ENCODE data around the gene POP4. TPM values are rescaled to one million over a fixed set of nuclear protein-coding genes. Genes with fewer than 3 reads are reported as not detected.
"Not testable (repeated sequence)": the region's sequence is repeated elsewhere in the genome, so short reads cannot be mapped to it uniquely, and the experiment has no call there.

Gene POP4, protein sequence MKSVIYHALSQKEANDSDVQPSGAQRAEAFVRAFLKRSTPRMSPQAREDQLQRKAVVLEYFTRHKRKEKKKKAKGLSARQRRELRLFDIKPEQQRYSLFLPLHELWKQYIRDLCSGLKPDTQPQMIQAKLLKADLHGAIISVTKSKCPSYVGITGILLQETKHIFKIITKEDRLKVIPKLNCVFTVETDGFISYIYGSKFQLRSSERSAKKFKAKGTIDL
- total RNA-seq: 100 to 1,000 TPM; 102 to 103 TPM

DNA sequence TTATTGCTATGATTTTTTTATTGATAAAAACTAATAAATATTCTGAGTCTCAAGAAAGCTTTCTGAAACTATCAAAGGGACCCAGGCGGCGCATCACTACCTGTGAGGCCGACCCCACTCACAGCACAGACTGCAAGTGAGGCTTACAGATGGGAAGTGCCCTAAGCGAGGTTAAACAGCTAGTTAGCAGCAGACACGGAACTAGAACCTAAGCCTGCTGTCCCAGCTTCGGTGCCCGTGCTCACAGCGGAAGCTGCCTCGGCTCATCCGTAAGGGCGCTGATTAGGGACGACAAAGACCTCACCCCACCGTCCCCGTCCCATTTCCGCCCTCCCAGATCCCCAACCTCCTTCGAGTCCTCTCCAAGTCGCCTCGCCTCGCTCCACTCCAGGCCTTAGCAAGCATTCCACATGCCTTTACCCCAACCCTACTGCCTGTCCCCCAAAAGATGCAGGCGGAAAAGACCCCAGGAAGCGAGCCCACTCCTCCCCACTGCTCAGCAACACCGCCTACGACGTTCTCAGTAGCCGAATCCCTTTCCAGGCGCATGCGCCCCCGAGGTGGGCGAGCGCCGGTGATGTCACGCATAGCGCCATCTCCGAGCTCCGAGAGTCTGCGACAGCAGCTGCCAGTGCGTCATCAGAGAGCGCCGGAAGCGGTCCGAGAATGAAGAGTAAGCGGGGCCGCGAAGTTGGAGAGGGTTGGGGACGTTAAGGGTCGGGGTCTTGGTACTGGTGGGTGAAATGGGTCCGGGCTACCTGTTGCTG lies at the start of gene POP4:
Gene POP4, plus strand, starts transcription at position 631 of the 767 bp plus-strand sequence. Its CDS starts 36 bp downstream, at position 667.
- Mint-ChIP-seq H3K9me3 (no peaks in the 10 kb centered on the region), H3K27ac (peak within 1 kb of the TSS; percentile 100), H3K4me3 (peak within 1 kb of the TSS; percentile 95), H3K27me3 (no peaks in the 10 kb centered on the region), H3K4me1 (ENCODE audit: low read depth) (peaks cover 19% of the 10 kb centered on the region), H3K36me3 (peaks cover 12% of the 10 kb centered on the region)
- ChIA-PET CTCF (interaction anchor here (1.0 to 7.3 kb wide), 14 partner anchors 15 to 125 kb away, joined by 3 to 192 read pairs (median 8); partner anchors contain the start of genes C19orf12 and PLEKHF1), POLR2A (interaction anchor here (0.6 to 5.2 kb wide), 25 partner anchors 9 to 340 kb away, joined by 3 to 46 read pairs (median 4); partner anchors contain the start of genes C19orf12, PLEKHF1 and URI1)
- peak; percentile 99 for DNase-seq
- intact Hi-C loops (cut with micrococcal nuclease): loop anchor here (1.0 to 5.0 kb wide), 6 partner anchors 30 to 393 kb away; partner anchors contain the start of genes UQCRFS1 and URI1

DNA sequence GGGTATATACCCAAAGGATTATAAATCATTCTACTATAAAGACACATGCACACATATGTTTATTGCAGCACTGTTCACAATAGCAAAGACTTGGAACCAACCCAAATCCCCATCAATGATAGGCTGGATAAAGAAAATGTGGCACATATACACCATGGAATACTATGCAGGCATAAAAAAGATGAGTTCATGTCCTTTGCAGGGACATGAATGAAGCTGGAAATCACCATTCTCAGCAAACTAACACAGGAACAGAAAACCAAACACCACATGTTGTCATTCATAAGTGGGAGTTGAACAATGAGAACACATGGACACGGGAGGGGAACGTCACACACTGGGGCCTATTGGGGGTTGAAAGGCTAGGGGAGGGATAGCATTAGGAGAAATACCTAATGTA lies 47.0 kb upstream of the POP4 start:
- H3K27ac Mint-ChIP-seq; intact Hi-C loops (cut with micrococcal nuclease); CTCF ChIA-PET; H3K4me3 Mint-ChIP-seq; DNase-seq; H3K4me1 Mint-ChIP-seq (ENCODE audit: low read depth); POLR2A ChIA-PET; H3K36me3 Mint-ChIP-seq: not testable (repeated sequence)
- H3K27me3 Mint-ChIP-seq: peaks cover 29% of the 10 kb centered on the region
- peaks cover 39% of the 10 kb centered on the region for H3K9me3 Mint-ChIP-seq

DNA sequence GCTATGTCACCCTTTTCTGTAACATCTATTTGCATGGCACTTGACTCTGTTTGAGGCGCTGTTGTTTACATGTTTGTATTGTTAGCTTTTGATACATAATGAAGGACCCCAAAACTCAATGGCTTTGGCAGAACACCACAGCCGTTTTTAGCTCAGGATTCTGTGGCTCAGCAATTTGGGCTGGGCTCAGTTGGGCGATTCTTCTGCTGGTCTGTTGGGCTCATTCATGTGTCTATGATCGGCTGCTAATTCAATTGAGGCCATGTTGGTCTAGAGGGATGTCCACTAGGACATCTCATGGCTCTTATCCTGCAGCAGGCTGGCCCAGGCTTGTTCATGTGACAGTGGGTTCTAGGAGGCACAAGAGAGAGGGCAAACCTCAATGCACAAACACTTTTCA lies 46.3 kb upstream of the POP4 start:
- ChIA-PET CTCF (no interaction called here), POLR2A (no interaction called here)
- H3K4me3 Mint-ChIP-seq: no peak overlapping the region

DNA sequence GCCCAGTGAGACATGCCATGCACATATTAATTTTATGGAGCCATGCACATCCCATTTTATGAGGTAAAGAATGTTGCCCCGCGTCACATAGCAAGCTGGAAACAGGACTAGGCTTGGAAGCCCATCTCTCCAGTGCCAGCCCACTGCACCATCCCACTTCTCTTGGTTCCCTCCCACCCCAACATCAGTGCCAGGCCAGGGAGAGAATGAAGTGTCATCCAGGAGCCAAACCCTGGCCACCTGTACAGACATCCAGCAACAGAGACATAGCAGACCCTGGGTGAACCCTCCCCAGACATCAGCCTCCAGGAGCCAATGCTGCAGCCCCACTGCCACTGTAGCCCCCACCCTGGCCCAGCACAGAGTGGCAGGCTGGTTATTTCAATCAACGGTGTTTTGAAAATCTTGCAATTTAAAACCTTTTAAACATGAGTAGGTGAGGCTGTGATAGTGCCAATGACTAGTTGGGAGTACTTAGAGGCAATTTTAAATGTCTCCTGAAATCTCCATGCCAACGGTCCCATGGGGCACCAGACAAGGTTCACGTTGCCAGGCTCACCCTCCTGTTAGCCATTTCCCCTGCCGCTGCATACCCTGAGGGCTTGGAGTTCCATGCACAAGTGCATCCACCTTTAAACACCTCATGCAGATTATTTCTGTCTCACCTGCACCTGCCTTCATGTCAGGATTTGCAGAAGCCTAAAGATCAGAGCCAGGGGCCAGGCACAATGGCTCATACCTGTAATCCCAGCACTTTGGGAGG lies 45.6 kb upstream of the POP4 start:
- peaks cover 2% of the 10 kb centered on the region for H3K36me3 Mint-ChIP-seq

More for the DNA sequence above, 46.3 kb upstream of the POP4 start:
- no peak for DNase-seq
- Mint-ChIP-seq H3K36me3 (peaks cover 4% of the 10 kb centered on the region), H3K27me3 (peaks cover 29% of the 10 kb centered on the region), H3K4me1 (ENCODE audit: low read depth) (peaks cover 4% of the 10 kb centered on the region), H3K27ac (no peak overlapping the region), H3K9me3 (peaks cover 33% of the 10 kb centered on the region)
- intact Hi-C loops (cut with micrococcal nuclease): no loop called here

DNA sequence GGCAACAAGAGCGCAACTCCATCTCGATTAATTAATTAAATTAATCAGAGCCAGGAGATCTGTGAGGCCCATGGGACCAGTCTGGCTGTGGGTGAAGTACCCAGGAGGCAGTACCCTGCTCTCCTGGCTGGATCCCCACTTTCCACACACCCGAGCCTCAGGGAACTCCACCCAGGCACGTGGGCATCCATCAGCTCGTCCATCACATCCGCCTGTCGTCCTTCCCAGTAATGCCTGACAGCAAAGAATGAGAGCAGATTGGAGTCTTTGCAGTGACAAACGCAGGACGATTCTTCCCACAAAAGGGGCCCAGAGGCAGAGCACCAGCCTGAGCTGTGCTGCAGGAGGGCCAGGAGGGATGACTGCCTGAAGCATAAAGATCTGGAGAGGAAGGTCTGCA lies 44.5 kb upstream of the POP4 start:
- peaks cover 2% of the 10 kb centered on the region for H3K36me3 Mint-ChIP-seq
- no peak for DNase-seq
- ChIA-PET CTCF (no interaction called here), POLR2A (no interaction called here)
- H3K27me3 Mint-ChIP-seq: peaks cover 29% of the 10 kb centered on the region
- no peak overlapping the region for H3K4me3 Mint-ChIP-seq
- intact Hi-C loops (cut with micrococcal nuclease): no loop called here
- peaks cover 14% of the 10 kb centered on the region for H3K4me1 Mint-ChIP-seq (ENCODE audit: low read depth)
- H3K9me3 Mint-ChIP-seq: peaks cover 17% of the 10 kb centered on the region
- H3K27ac Mint-ChIP-seq: no peak overlapping the region

More for the DNA sequence above, 45.6 kb upstream of the POP4 start:
- peaks cover 25% of the 10 kb centered on the region for H3K9me3 Mint-ChIP-seq
- POLR2A ChIA-PET: no interaction called here
- intact Hi-C loops (cut with micrococcal nuclease): no loop called here
- CTCF ChIA-PET: no interaction called here
- no peak overlapping the region for H3K27ac Mint-ChIP-seq
- DNase-seq: no peak
- H3K27me3 Mint-ChIP-seq: peaks cover 29% of the 10 kb centered on the region
- H3K4me3 Mint-ChIP-seq: no peak overlapping the region
- H3K4me1 Mint-ChIP-seq (ENCODE audit: low read depth): peaks cover 11% of the 10 kb centered on the region

DNA sequence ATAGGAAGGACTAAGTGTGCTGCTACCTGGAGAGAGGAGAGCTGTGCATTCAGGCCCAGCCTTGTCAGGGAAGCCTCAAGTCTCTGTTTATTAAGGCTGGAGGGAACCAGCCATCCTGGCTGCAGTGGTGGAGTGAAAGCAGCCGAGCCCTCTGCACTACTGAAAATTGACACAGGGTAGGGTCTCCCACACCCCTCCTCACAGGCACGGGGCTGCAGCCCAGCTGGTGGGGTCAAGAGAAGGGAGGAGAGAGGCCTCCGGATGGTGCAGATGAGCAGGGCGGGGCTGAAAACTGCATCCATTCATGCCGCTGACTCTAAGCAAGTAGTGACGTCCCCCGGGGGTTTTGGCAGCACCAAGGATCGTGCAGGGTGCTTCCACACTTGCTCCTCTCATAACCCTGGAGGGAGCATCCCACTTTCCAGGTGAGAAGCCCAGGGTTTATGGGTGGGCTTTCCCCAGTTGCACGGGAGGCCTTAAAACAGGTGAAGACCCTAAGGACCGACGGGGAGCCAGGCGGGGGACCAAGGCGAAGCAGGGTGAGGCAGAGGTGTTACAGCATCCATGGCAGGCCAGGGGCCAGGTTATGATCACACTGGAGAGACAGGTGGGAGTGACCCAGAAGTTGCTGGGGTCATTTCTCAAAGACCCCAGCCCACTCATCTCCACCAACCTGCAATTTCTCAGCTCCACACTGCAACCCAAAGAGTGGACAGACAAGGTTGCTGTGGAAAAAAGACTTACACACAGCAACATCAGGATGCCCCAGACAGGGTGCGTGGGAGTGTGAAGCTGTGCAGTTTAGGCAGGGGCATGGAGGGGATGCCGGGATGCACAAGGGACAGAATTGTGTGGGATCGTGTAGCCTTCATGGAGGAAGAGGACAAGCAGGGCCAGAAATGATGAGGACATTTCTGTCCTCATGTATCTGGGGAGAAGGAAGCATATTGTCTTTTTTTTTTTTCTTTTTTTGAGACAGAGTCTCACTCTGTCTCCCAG lies 43.5 kb upstream of the POP4 start:
- Mint-ChIP-seq H3K27me3 (peaks cover 30% of the 10 kb centered on the region), H3K36me3 (peaks cover 2% of the 10 kb centered on the region), H3K4me3 (no peak overlapping the region), H3K9me3 (peaks cover 17% of the 10 kb centered on the region), H3K27ac (no peak overlapping the region), H3K4me1 (ENCODE audit: low read depth) (peaks cover 14% of the 10 kb centered on the region)
- CTCF ChIA-PET: interaction anchor here (1.0 kb wide), 1 partner anchor 48 kb away, joined by 4 read pairs; no protein-coding TSS in a partner anchor
- POLR2A ChIA-PET: no interaction called here
- no peak for DNase-seq
- intact Hi-C loops (cut with micrococcal nuclease): no loop called here

DNA sequence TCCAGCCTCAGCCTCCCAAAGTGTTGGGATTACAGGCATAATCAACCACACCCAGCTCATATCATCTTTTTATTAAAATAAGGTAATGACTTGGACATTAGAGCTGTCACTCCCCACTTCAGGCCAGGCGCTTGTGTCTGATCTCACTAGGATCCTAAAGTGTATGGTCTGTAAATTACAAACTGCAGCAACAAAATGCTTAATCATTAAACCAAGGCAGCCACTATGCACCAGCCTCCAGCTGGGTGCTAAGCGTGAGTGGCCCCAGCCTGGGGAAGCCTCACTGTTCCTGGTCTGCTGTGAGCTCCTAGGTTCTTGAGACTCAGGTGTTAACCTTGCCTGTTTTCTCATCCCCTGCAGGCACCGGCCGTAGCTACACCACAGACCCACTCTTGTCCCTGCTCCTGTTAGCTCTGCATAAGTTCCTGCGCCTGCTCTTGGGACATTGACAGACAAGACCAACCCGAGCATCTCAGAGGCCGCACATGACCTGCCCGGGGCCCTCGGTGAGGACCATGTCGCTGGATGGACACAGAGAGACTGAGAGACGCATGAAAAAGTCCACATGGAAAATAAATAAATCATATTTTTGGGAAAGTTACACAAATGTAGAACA lies 42.5 kb upstream of the POP4 start:
- Mint-ChIP-seq H3K27me3 (peaks cover 32% of the 10 kb centered on the region), H3K4me1 (ENCODE audit: low read depth) (peaks cover 14% of the 10 kb centered on the region), H3K27ac (no peak overlapping the region), H3K4me3 (no peak overlapping the region), H3K9me3 (peaks cover 14% of the 10 kb centered on the region), H3K36me3 (peaks cover 2% of the 10 kb centered on the region)
- no peak for DNase-seq
- CTCF ChIA-PET: no interaction called here
- POLR2A ChIA-PET: no interaction called here
- intact Hi-C loops (cut with micrococcal nuclease): loop anchor here (1.0 kb wide), 1 partner anchor 24 kb away; no protein-coding TSS in a partner anchor

DNA sequence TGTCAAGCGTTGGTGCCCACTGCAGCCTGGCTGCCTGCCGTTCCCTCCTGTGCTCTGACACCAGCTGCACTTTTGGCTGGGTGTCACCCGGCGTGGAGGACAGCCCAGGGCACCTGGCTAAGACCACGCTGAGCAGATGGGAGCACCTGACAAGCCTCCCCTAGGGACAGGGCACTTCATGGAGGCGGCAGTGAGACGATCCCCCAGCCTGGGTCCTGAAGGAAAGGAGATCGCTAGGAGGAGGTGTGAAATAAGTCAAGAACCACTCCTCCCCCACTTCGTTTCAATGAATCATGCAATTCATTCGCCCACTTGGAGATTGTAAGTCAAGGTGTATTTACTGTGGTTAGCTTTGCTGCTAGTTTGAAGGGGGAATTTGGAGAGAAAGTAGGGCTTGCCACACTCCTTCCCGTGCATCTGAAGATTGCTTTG lies 41.5 kb upstream of the POP4 start:
- no peak overlapping the region for H3K27ac Mint-ChIP-seq

DNA sequence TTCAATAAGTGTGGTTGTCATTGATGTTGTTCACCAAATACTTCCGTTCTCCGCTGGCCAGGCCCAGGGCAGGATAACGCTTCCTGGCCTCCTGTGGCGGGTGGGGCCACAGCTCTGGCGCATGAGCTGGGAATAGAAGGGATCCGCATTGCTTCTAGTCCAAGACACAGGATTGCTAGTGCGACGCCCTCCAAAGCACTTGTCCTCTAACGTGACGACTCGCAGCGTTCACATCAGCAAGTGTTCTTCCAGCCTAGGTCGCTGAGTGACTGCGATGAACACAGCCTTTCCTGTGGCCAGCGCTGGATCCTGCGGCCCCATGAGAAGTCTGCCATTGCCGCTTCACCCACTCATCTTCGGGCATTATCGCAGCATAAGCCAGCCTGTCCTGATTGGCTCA lies 40.9 kb upstream of the POP4 start:
- CTCF ChIA-PET: interaction anchor here (0.6 to 1.2 kb wide), 2 partner anchors 10 to 22 kb away, joined by 3 read pairs; no protein-coding TSS in a partner anchor
- Mint-ChIP-seq H3K27me3 (peaks cover 36% of the 10 kb centered on the region), H3K9me3 (peaks cover 2% of the 10 kb centered on the region), H3K36me3 (no peaks in the 10 kb centered on the region), H3K4me3 (no peak overlapping the region), H3K27ac (no peak overlapping the region), H3K4me1 (ENCODE audit: low read depth) (peaks cover 14% of the 10 kb centered on the region)
- DNase-seq: no peak
- POLR2A ChIA-PET: interaction anchor here (1.2 kb wide), 1 partner anchor 41 kb away, joined by 3 read pairs; the partner anchor contains the start of gene POP4
- intact Hi-C loops (cut with micrococcal nuclease): no loop called here

More for the DNA sequence above, 41.5 kb upstream of the POP4 start:
- ChIA-PET POLR2A (no interaction called here), CTCF (interaction anchor here (0.6 to 1.2 kb wide), 2 partner anchors 11 to 23 kb away, joined by 3 read pairs; no protein-coding TSS in a partner anchor)
- no peaks in the 10 kb centered on the region for H3K36me3 Mint-ChIP-seq
- H3K4me3 Mint-ChIP-seq: no peak overlapping the region
- H3K27me3 Mint-ChIP-seq: peaks cover 36% of the 10 kb centered on the region
- peaks cover 8% of the 10 kb centered on the region for H3K9me3 Mint-ChIP-seq
- intact Hi-C loops (cut with micrococcal nuclease): loop anchor here (1.0 kb wide), 1 partner anchor 23 kb away; no protein-coding TSS in a partner anchor
- peaks cover 14% of the 10 kb centered on the region for H3K4me1 Mint-ChIP-seq (ENCODE audit: low read depth)
- no peak for DNase-seq

DNA sequence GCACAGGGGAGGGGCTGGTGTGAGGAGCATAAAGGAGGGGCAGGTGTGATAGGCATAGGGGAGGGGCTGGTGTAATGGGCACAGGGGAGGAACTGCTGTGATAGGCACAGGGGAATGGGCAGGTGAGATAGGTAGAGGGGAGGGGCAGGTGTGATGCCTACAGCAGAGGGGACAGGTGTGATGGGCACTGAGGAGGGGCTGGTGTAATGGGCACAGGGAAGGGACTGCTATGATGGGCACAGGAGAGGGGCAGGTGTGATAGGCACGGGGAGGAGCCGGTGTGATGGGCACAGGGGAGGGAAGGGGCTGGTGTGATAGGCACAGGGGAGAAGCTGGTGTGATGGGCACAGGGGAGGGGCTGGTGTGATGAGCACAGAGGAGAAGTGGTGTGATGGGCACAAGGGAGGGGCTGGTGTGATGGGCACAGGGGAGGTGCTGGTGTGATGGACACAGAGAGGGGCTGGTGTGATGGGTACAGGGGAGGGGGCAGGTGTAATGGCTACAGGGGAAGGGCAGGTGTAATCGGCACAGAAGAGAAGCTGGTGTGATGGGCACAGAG lies 39.5 kb upstream of the POP4 start:
- CTCF ChIA-PET: no interaction called here
- Mint-ChIP-seq H3K36me3 (no peaks in the 10 kb centered on the region), H3K9me3 (no peaks in the 10 kb centered on the region), H3K27ac (no peak overlapping the region), H3K27me3 (peaks cover 43% of the 10 kb centered on the region), H3K4me1 (ENCODE audit: low read depth) (peaks cover 14% of the 10 kb centered on the region), H3K4me3 (no peak overlapping the region)
- no peak for DNase-seq
- POLR2A ChIA-PET: no interaction called here
- intact Hi-C loops (cut with micrococcal nuclease): no loop called here

All from activated CD4-positive, alpha-beta memory T cell treated with anti-CD3 and anti-CD28 coated beads for 36 hours (primary cell).